ENCODE results near the gene OGFOD3. TPM values are rescaled to one million over a fixed set of nuclear protein-coding genes. Genes with fewer than 3 reads are reported as not detected.
"Not testable (repeated sequence)": the region's sequence is repeated elsewhere in the genome, so short reads cannot be mapped to it uniquely, and the experiment has no call there.

Gene OGFOD3
- total RNA-seq, 1 donor from 2014 or later: 27.1 TPM

GRCh38 chr17:82376042-82376730, 42.2 kb downstream of the OGFOD3 start:
- ATAC-seq (no peak), DNase-seq (peak; percentile 25)
- H3K9me3 ChIP-seq: no peaks in the 10 kb centered on the region
- no peaks in the 10 kb centered on the region for H3K36me3 ChIP-seq
- H3K4me3 ChIP-seq: no peak overlapping the region
- TF ChIP-seq, protein P1, sequence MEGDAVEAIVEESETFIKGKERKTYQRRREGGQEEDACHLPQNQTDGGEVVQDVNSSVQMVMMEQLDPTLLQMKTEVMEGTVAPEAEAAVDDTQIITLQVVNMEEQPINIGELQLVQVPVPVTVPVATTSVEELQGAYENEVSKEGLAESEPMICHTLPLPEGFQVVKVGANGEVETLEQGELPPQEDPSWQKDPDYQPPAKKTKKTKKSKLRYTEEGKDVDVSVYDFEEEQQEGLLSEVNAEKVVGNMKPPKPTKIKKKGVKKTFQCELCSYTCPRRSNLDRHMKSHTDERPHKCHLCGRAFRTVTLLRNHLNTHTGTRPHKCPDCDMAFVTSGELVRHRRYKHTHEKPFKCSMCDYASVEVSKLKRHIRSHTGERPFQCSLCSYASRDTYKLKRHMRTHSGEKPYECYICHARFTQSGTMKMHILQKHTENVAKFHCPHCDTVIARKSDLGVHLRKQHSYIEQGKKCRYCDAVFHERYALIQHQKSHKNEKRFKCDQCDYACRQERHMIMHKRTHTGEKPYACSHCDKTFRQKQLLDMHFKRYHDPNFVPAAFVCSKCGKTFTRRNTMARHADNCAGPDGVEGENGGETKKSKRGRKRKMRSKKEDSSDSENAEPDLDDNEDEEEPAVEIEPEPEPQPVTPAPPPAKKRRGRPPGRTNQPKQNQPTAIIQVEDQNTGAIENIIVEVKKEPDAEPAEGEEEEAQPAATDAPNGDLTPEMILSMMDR (IDR thresholded peaks at IDR 0.05): no peak
- H3K4me1 ChIP-seq: peaks cover 13% of the 10 kb centered on the region
- H3K27me3 ChIP-seq (ENCODE audit: low read depth): peaks cover 85% of the 10 kb centered on the region
- intact Hi-C loops (cut with DNase I): no loop called here
- no peak overlapping the region for H3K27ac ChIP-seq

GRCh38 chr17:82375359-82376041, 42.9 kb downstream of the OGFOD3 start:
- TF ChIP-seq, protein P1 (IDR thresholded peaks at IDR 0.05): no peak
- H3K9me3 ChIP-seq: no peaks in the 10 kb centered on the region

DNA sequence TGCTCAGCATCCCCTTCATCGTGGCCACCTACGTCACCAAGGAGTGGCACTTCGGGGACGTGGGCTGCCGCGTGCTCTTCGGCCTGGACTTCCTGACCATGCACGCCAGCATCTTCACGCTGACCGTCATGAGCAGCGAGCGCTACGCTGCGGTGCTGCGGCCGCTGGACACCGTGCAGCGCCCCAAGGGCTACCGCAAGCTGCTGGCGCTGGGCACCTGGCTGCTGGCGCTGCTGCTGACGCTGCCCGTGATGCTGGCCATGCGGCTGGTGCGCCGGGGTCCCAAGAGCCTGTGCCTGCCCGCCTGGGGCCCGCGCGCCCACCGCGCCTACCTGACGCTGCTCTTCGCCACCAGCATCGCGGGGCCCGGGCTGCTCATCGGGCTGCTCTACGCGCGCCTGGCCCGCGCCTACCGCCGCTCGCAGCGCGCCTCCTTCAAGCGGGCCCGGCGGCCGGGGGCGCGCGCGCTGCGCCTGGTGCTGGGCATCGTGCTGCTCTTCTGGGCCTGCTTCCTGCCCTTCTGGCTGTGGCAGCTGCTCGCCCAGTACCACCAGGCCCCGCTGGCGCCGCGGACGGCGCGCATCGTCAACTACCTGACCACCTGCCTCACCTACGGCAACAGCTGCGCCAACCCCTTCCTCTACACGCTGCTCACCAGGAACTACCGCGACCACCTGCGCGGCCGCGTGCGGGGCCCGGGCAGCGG, 43.6 kb downstream of the OGFOD3 start:
- Histone ChIP-seq H3K9me3 (no peaks in the 10 kb centered on the region), H3K4me3 (no peak overlapping the region), H3K4me1 (peaks cover 28% of the 10 kb centered on the region), H3K36me3 (no peaks in the 10 kb centered on the region), H3K27me3 (ENCODE audit: low read depth) (peaks cover 86% of the 10 kb centered on the region), H3K27ac (no peak overlapping the region)
- intact Hi-C loops (cut with DNase I): no loop called here
- TF ChIP-seq, protein P1 (IDR thresholded peaks at IDR 0.05): no peak
- ATAC-seq (no peak), DNase-seq (peak; percentile 38)

More at GRCh38 chr17:82375359-82376041, 42.9 kb downstream of the OGFOD3 start:
- ATAC-seq (no peak), DNase-seq (peak; percentile 37)
- Histone ChIP-seq H3K27ac (no peak overlapping the region), H3K27me3 (ENCODE audit: low read depth) (peaks cover 85% of the 10 kb centered on the region), H3K4me3 (no peak overlapping the region), H3K36me3 (no peaks in the 10 kb centered on the region), H3K4me1 (peaks cover 20% of the 10 kb centered on the region)
- intact Hi-C loops (cut with DNase I): no loop called here

GRCh38 chr17:82373731-82374625, 44.4 kb downstream of the OGFOD3 start:
- DNase-seq (peak; percentile 14), ATAC-seq (no peak)
- Histone ChIP-seq H3K9me3 (no peaks in the 10 kb centered on the region), H3K4me1 (peaks cover 28% of the 10 kb centered on the region), H3K27me3 (ENCODE audit: low read depth) (peaks cover 88% of the 10 kb centered on the region), H3K4me3 (no peak overlapping the region), H3K36me3 (no peaks in the 10 kb centered on the region), H3K27ac (no peak overlapping the region)
- TF ChIP-seq, protein P1 (IDR thresholded peaks at IDR 0.05): no peak
- intact Hi-C loops (cut with DNase I): no loop called here

- H3K36me3 ChIP-seq; H3K4me3 ChIP-seq; intact Hi-C loops (cut with DNase I); DNase-seq; ATAC-seq; H3K27ac ChIP-seq; H3K9me3 ChIP-seq: not testable (repeated sequence)
- Histone ChIP-seq H3K27me3 (ENCODE audit: low read depth) (peaks cover 80% of the 10 kb centered on the region), H3K4me1 (peaks cover 28% of the 10 kb centered on the region)
These were observed 45.3 kb downstream of the OGFOD3 start for GRCh38 chr17:82373072-82373452.

Measured in lower lobe of right lung (tissue), 2 donors.